Myocyte (in vitro differentiated cells): ENCODE results near the gene BTN3A1. TPM values are rescaled to one million over a fixed set of nuclear protein-coding genes. Genes with fewer than 3 reads are reported as not detected.
A peak's percentile ranks its signal among the peaks of the same experiment; 100 is the strongest.
"Not testable (repeated sequence)": the region's sequence is repeated elsewhere in the genome, so short reads cannot be mapped to it uniquely, and the experiment has no call there.

Experiments
- DNase-seq: peaks from one replicate; pipeline ENCODE4 v3.0.0-alpha.2; 2012; ENCODE audit warnings: low read depth
- total RNA-seq: library from RNA; depleted of rRNA; stranded (reverse); fragments of >200 nt; gene quantifications from 2 replicates; pipeline ENCODE4 v1.2.3, GENCODE V29; 2014

BTN3A1 gene
- total RNA-seq, 1 donor from 2014 or later = 9.6 TPM

DNA sequence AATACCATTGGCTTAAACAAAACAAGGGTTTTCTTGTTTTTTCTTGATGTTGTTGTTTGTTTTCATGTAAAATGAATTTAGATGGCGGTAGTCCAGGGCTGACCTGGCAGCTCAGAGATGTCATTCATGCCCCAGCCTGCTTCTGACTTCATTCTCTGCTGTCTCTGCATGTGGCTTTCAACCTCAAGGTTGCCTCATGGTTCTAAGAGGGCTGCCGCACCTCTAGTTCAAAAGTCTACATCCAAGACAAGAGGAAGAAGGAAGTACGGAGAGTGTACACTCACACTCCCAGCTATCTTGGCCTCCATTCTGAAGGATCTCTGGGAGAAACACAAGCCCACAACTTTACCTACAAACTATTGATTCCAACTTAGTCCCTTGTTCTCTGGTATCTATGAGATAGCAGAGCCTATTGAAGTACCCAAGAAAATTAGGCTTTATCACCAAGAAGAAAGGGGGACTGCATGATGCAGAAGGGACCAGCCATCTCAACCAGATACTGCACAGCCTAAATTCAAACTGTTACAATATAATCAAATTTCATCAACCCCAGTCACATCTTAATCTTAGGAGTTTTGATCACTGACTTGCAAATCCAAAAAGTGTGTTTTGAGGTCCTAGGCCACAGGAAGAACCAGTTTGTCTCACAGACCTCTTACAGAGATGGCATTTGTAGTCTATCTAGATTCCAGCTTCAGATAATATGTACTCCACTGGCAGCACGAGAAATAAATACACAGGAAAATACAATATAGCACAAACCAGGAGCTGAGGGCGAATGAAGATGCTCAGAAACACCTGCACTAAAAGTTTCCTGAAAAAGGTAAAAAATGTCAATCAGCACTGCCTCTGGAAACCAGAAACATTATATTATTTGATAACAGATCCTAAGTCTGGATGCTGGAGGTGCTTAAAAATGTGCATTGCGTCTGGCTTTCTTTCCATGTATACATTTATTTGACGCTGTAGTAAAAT lies 37.4 kb downstream of the BTN3A1 start:
- DNase-seq = no peak

DNA sequence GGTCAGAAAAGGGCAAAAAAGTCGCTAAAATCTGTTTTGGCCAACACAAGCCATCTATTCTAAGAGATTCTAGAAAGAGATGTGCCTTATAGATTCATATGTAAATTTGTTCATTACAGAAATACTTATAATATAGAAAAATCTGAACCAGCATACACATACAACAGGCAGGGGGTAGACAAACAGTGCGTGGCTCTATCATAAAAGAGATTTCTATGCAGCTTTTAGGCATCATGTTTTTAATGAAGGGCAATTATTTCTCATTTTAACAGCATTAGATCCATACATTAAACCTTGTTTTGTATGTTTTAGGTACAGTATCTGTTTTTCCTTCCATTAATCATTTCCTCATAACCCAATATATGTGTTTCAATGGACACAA lies 38.9 kb downstream of the BTN3A1 start:
- no peak for DNase-seq

DNA sequence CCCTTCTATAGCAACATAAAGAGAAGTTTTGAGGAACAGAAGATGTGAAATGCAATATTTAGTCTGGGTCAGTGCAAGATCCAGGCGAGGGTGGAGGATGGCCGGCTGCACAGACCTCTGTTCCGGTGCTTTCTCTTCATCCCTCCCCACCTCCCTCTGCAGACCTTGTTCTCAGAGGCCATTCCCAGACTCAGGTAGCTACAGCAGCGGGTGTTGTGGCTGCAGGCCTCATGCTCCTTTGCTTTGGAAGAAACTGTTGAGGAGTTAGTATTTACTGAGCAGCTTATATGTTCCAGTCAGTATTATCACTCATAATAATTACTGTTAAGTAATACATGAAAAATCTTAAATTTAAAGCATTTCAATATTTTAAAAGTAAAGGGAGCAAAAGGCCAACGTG lies 39.9 kb downstream of the BTN3A1 start:
- DNase-seq = no peak

DNA sequence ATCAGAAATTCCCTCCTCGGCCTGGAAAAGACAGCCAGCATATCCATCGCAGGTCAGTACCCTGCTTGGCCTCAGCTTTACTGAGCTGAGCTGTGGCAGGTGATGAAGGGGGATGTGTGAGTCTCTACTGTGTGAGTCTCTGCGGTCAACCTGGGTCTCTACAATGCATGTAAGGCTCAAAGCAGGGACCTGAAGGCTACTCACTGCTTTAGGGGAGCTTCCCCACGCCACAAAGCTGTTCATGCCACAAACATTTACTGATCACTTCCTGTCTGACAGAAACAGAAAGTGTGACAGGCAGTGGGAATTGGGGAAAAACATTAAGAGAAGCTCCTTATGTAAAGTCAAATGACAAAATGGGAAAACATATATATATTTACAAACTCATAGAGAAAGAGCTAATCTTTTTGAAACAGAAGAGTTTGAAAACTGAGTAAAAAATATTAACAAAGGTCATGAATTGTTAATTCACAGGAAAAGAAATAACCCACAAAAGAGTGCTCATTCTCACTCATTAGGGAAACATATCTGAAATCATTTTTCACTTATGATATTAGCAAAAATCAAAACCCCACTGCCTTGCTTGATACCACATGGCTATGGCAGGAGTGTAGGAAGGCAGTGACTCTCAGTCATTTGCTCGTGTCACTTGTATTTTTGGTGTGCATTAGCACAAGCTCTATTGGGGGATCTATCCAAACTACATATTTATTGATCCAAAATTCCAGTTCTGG lies 44.0 kb downstream of the BTN3A1 start:
- no peak for DNase-seq

DNA sequence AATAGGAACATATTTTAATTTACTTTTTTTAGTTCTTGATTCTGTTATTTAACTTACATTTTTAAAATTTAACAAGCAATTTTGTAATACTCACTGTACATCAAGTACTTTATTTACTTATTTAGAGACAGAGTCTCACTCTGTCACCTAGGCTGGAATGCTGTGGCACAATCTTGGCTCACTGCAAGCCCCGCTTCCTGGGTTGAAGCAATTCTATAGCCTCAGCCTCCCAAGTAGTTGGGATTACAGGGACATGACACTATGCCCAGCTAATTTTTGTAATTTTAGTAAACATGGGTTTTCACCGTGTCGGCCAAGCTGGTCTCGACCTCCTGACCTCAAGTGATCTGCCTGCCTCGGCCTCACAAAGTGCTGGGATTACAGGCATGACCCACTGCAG lies 45.2 kb downstream of the BTN3A1 start:
- DNase-seq = no peak

DNA sequence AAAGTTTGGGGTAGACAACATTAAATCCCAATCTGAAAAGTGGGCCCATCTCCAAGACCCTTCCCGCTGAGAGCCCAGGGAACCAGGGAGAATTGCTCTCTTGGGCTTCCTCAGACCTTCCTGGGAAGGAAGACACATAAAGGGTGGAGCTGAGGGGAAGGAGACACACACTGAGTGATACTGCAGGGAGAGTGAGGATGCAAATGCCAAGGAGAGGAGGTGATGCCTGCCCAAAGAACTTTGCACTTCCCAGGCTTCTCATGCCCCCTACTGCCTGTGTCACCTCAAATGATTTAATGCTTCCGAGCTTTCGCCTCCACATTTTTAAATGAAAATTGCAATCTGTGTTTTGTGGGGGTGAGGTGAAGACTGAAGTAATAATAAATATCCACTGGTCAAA lies 48.2 kb downstream of the BTN3A1 start:
- no peak for DNase-seq

DNA sequence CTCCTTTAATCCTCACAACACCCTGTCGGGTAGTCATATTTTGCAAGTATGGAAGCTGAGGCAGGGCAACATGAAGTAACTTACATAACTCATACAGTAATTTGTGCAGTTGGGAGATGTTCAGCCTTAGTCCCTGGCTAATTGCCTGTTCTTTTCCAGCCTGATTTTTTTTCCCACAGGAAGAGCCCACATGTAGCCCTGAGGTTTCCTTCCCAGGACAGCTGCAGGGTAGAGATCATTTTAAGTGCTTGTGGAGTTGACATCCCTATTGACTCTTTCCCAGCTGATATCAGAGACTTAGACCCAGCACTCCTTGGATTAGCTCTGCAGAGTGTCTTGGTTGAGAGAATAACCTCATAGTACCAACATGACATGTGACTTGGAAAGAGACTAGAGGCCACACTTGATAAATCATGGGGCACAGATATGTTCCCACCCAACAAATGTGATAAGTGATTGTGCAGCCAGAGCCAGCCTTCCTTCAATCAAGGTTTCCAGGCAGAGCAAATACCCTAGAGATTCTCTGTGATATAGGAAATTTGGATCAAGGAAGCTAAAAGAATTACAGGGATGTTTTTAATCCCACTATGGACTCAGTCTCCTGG lies 50.7 kb downstream of the BTN3A1 start:
- peak; percentile 94 for DNase-seq

DNA sequence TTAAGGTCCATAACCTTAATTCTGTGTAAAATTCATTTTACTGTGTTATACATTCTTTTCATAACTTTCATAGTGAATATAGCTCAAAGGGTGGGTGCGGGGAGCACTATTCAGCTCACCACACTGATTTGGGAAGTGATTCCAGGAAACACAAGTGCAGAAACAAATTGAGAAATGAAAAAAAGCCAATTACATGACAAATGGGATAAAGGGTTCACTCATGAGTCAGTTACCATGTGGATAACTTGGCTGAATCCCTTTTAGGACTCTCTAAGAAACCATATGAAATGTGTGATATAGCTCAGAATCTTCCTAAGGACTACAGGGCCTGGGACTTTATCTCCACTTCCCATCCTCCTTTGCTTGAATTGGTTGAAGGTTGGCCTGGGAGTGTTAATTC lies 52.6 kb downstream of the BTN3A1 start:
- DNase-seq = no peak

DNA sequence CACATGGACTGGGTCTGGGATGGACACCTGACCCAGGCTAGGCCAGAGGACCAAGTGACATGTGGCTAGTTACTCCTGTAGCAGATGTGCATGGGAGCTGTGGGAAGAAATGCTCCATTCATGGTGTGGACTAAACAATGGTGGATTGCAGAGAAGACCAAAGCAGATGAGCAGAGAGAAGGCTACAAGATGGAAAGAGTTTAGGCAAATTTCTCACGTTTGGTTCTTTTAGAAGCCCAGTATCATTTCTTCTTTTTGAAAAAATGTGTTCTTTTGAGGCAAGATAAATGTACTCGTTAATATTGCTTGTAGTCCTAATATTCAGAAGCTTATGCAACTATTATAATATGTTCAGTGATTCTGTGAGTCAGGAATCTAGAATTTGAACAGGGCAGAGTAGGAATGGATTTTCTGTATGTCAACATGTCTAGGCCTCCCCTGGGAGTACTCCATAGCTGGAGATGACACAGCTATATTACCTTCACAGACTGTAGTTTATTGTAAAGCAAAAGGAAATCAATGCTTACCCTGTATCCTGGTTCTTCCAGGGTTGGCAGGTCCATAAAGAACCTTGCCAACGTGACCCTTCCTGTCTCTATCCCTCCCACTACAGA lies 53.4 kb downstream of the BTN3A1 start:
- DNase-seq = no peak

DNA sequence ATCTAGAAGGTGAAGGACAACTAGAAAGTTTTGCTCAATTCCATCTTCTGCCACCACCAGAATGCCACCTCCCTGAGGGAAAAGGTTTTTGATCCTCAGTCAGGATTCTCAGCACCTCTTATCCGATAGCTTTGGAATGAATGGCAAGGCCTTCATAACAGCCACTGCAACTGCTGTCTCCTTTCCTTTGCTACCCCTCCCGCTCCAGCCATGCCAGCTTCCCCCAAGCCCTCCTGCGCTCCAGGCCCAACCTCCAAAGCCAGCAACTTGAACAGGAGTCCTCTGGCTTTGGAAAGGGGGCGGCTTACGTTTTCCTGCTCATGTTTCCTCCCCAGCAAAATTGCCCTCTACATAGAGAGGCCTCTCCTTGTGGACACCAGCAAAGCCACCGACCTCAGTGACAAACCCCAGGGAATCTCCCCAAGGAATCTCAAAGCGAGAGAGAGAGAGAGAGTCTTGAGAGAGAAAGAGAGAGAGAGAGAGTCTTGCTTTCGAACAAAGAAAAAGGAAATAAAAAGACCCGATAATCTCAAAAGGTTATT lies 55.3 kb downstream of the BTN3A1 start:
- no peak for DNase-seq

DNA sequence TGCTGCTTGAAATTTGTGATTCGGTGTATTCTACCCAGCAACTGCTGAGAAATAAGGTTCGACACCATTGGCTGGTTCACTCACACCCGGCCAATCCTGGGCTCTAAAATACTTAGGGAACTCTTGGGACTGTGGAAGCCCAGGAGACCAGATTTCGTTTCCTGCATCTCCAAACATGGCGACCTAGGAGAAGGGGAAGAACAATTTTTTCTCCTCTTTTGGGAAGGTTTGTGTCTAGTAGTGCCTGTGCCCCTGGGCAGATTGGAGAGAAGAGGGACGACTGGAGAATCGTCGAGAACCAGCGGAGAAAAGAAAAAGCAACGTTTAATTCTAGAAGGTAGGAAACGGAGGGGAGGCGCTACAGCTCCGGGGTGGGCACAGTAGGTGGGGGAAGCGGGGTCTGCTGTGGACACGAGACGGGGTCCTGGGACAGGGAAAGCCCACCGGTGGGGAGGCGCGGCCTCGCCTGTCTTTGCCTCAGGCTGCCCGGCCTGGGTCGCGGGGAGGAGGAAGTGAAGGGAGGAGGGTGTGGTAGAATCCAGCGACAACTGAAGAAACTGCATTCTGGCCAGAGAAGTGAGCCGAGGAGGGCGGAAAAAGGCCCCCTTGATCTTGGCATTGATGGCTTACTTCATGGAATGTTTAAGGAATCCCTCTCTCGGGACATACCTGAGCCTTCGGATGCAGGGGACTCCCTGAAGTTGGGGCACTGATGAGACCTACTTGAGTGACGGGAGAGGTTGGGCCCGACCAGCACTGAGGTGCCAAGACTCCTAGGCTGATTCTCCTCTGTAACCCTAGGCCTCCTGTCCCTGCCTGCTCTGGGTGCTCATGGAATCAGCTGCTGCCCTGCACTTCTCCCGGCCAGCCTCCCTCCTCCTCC lies 56.0 kb downstream of the BTN3A1 start, which contains the start of gene BTN2A1:
BTN2A1 (plus strand) TSS at position 150 of the 883 bp plus-strand sequence; CDS start at position 832, 682 bp downstream.
- DNase-seq = peak; percentile 95

DNA sequence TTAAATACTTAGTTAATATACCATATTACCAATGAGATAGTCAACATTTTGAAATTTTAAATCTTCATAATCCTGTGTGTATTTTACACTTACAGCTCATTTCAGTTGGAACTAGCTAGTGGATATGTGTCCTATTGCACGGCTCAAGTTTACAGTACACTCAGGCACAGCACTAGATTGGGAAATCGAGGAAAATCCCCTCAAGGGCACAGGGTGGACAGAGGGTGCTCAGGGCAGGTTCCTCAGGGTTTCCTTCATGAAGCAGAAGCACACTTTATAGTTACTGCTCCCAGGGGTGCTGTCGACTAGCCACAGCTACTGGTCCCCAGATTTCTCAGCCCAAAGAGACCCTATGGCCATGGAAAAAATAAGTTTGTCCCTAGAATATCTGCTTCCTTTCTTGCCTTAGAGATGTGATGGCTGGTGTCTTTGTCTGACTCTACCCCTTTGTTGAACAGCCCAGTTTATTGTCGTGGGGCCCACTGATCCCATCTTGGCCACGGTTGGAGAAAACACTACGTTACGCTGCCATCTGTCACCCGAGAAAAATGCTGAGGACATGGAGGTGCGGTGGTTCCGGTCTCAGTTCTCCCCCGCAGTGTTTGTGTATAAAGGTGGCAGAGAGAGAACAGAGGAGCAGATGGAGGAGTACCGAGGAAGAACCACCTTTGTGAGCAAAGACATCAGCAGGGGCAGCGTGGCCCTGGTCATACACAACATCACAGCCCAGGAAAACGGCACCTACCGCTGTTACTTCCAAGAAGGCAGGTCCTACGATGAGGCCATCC lies 57.1 kb downstream of the BTN3A1 start:
- no peak for DNase-seq

DNA sequence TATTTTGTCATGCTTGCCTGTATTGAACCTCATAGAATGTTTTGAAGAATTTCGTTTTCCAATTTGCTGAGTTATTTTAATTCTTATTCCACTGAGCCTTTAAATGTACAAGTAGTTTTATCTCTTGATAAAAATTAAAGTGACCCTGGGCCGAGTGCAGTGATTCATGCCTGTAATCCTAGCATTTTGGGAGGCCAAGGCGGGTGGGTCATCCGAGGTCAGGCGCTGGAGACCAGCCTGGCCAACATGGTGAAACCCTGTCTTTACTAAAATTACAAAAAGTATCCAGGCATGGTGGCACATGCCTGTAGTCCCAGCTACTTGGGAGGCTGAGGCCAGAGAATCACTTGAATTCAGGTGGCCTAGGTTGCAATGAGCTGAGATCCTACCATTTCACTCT lies 59.3 kb downstream of the BTN3A1 start:
- DNase-seq = not testable (repeated sequence)

DNA sequence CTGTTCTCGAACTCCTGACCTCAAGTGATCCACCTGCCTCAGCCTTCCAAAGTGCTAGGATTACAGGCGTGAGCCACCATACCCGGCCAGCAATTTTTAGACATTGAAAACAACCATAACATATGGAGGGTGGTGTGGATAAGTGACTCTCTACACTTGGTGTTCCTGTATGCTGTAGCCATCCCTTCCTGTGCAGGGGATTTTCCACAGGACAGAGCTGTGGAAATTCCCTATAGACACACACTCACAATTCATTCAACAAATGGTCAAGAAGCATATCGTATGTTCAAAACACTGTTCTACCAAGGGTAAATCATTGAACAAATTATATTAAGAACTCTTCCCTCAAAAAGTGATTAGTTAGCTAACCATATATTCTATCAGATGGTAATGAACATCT lies 61.9 kb downstream of the BTN3A1 start:
- DNase-seq = no peak

DNA sequence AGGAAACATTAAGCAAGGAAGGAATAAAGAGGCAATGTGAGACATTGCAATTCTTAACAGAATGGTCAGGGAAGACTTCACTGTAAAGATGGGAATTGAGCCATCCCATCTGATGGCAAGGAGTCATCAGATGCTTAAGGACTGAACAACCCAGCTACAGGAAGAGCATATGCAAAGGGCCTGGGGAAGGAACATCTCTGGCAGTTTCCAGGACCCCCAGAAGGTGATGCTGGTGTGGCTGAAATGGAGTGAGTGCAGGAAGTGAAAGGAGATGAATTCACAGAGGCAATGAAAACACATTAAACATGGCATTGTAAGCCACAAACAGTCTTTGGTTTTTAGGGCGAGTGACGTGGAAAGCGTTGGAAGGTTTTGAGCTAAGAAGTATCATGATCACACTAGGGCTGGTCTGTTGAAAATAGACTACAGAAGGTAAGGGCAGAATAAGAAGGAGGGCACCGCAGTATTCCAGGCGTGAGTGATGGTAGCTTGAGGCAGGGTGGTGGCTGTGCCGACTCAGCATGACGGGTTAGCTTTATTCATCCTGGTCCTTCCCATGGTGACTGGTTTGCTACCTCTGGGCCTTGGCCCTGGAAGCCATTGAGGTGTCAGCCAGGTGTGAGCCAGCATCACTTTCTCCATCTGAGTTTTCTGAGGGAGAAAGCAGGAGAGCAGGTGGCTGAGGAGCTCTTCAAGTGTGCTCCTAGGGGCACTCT lies 62.5 kb downstream of the BTN3A1 start:
- DNase-seq = no peak
